ENCODE data around the gene NCOA3.

NCOA3 gene

DNA sequence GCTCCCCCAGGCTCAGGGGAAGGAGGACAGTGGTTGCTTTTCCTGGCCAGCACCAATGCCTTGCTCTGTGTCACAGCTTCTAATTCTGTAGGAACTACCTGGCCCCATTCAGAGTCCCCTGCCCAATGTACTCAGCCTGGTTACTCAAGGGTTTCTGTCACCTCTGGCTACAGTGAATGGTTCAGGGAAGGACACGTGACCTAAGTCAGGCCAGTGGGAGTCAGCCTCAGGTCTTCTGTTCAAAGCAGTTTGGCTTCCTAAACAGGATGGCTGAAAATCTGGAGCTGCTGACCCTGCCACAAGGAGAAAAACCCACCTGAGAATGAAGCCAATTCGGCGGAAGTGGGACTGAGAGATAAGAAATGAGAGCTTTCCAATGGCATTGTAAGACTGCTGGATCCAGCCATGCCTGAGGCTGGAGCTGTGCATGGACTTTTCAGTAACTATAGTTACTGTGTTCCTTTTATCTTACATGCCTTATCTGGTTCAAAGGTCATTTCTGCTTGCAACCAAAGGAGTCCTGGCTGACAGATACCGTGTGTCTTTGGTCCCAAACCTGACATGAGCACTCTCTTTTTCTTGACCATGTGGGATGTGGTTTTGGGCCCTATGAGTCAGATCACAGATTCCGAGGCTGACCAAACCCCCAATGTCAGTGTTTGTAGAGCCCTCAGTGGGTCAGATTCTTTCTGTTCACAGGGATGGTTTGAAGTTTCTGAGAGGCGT, 179.3 kb downstream of the NCOA3 start:
- no peak overlapping the region for H3K4me2 ChIP-seq
- H4K20me1 ChIP-seq (ENCODE audit: insufficient read depth) = no peaks in the 10 kb centered on the region
- no peak overlapping the region for H3K27ac ChIP-seq
- H3K27me3 ChIP-seq (ENCODE audit: insufficient read depth, low read depth) = peaks cover 74% of the 10 kb centered on the region
- TF ChIP-seq, protein P1, sequence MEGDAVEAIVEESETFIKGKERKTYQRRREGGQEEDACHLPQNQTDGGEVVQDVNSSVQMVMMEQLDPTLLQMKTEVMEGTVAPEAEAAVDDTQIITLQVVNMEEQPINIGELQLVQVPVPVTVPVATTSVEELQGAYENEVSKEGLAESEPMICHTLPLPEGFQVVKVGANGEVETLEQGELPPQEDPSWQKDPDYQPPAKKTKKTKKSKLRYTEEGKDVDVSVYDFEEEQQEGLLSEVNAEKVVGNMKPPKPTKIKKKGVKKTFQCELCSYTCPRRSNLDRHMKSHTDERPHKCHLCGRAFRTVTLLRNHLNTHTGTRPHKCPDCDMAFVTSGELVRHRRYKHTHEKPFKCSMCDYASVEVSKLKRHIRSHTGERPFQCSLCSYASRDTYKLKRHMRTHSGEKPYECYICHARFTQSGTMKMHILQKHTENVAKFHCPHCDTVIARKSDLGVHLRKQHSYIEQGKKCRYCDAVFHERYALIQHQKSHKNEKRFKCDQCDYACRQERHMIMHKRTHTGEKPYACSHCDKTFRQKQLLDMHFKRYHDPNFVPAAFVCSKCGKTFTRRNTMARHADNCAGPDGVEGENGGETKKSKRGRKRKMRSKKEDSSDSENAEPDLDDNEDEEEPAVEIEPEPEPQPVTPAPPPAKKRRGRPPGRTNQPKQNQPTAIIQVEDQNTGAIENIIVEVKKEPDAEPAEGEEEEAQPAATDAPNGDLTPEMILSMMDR (conservative IDR thresholded peaks at IDR 0.05; ENCODE audit: low read depth, low read length) = no peak
- H3K4me1 ChIP-seq (ENCODE audit: low read depth, poor library complexity, severe bottlenecking) = no peaks in the 10 kb centered on the region
- no peak overlapping the region for H3K4me3 ChIP-seq (IDR thresholded peaks at IDR 0.05; ENCODE audit: insufficient read depth, low read depth, low read length)
- no peaks in the 10 kb centered on the region for H3K36me3 ChIP-seq (ENCODE audit: insufficient read depth)
- H2AFZ ChIP-seq (ENCODE audit: low read depth) = no peak overlapping the region
- no peak overlapping the region for H3K9ac ChIP-seq
- no peaks in the 10 kb centered on the region for H3K79me2 ChIP-seq (ENCODE audit: insufficient read depth, low read depth)

DNA sequence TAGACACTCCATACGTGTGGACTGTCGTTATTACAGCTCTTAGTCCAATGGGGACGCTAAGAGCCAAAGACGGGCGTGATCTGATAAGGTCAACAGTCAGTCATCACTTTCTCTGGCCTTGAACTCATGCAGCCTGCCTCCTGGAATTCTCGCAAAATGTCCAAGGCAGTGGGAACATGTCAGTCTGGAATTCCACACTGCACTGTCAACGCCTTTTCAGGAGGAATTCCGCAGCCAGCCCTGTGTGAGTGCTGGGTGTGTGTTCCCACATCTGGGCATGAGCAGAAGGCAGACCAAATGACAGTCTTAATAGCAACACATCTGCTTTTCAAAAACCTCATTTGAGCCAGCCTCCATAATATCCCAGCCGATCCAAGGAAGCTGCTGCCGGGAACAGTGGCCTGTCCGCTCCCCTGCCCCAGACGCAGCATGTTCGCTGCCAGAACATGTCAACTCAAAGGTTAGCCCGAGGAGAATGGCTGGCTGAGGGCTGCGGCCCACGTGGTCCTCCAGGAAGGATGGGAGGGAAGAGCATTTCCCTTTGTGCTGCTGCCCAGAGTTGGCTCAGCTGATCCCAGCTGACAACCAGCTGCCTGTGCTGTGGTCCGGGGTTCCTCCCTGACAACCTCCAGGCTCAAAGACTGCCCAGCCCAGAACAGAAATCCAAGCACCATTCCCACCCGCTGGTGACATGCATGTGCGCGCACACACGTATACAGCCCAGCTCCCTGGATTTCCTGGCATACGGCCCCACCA, 180.5 kb downstream of the NCOA3 start:
- Histone ChIP-seq H4K20me1 (ENCODE audit: insufficient read depth) (no peaks in the 10 kb centered on the region), H3K4me1 (ENCODE audit: low read depth, poor library complexity, severe bottlenecking) (no peaks in the 10 kb centered on the region), H3K27ac (no peak overlapping the region), H3K79me2 (ENCODE audit: insufficient read depth, low read depth) (no peaks in the 10 kb centered on the region), H3K9ac (no peak overlapping the region), H3K36me3 (ENCODE audit: insufficient read depth) (no peaks in the 10 kb centered on the region), H2AFZ (ENCODE audit: low read depth) (no peak overlapping the region), H3K27me3 (ENCODE audit: insufficient read depth, low read depth) (peaks cover 74% of the 10 kb centered on the region), H3K4me2 (no peak overlapping the region), H3K4me3 (IDR thresholded peaks at IDR 0.05; ENCODE audit: insufficient read depth, low read depth, low read length) (no peak overlapping the region)
- TF ChIP-seq, protein P1 (conservative IDR thresholded peaks at IDR 0.05; ENCODE audit: low read depth, low read length) = no peak

DNA sequence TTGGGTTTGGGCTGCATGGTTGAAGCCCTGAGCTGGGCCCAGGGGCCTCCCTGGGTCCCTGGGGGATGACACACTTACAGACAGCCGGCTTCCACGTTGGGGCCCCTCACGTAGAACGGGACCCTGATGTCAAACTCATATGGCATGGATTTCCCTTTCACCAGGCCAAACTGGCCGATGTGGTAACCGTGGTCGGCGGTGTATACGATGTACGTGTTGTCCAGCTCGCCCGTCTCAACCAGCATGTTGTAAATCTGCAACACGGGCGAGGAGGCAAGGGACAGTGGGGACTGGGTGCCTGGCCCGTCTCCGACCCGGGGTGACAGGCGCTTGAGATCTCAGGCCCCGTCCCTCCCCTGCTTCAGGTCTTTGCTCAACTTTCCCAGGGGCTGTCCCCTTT, 181.2 kb downstream of the NCOA3 start:
- Histone ChIP-seq H4K20me1 (ENCODE audit: insufficient read depth) (no peaks in the 10 kb centered on the region), H3K4me1 (ENCODE audit: low read depth, poor library complexity, severe bottlenecking) (no peaks in the 10 kb centered on the region), H3K4me3 (IDR thresholded peaks at IDR 0.05; ENCODE audit: insufficient read depth, low read depth, low read length) (no peak overlapping the region), H3K9ac (no peak overlapping the region), H3K4me2 (no peak overlapping the region), H3K36me3 (ENCODE audit: insufficient read depth) (no peaks in the 10 kb centered on the region), H3K27ac (no peak overlapping the region), H3K79me2 (ENCODE audit: insufficient read depth, low read depth) (no peaks in the 10 kb centered on the region), H2AFZ (ENCODE audit: low read depth) (no peak overlapping the region), H3K27me3 (ENCODE audit: insufficient read depth, low read depth) (peaks cover 79% of the 10 kb centered on the region)
- TF ChIP-seq, protein P1 (conservative IDR thresholded peaks at IDR 0.05; ENCODE audit: low read depth, low read length) = no peak

DNA sequence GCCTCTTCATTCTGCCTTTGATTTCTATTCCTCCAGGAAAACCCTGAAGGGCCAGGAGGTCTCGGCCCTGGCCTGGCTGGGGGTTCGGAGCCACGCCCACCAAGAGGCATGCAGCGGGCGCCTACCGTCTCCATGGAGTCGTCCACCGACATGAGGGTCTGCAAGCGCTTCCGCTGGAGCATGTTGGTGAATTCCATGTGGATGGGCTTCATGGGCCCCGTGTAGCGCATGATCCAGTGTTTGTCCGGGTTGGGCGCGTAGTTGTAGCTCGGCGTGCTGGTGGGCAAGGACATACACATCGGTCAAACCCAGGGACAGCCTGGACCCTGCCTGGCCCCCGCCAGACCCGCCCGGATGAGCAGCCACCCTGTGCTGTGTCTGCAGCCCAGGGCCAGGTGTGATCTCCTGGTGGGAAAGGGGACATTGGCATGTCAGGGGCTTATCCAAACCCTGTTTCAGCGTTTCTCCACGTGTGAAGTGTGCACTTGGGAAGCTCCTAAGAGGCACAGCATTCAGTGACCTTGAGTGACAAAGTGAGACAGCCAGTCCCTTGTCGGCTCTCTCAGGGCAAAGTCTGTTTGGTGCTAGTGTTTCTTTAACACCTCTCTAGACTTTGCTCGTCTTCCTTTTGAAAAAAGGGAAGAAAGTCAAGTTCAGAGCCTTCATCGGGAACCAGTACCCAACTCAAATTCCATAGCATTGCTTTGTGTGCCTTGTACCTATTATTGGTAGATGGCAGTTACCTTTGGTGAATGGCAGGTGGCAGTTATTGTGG, 182.8 kb downstream of the NCOA3 start:
- TF ChIP-seq, protein P1 (conservative IDR thresholded peaks at IDR 0.05; ENCODE audit: low read depth, low read length) = no peak
- peaks cover 78% of the 10 kb centered on the region for H3K27me3 ChIP-seq (ENCODE audit: insufficient read depth, low read depth)
- H3K4me2 ChIP-seq = no peak overlapping the region
- H3K79me2 ChIP-seq (ENCODE audit: insufficient read depth, low read depth) = no peaks in the 10 kb centered on the region
- no peak overlapping the region for H3K4me3 ChIP-seq (IDR thresholded peaks at IDR 0.05; ENCODE audit: insufficient read depth, low read depth, low read length)
- no peak overlapping the region for H3K9ac ChIP-seq
- H3K4me1 ChIP-seq (ENCODE audit: low read depth, poor library complexity, severe bottlenecking) = no peaks in the 10 kb centered on the region
- H3K36me3 ChIP-seq (ENCODE audit: insufficient read depth) = no peaks in the 10 kb centered on the region
- H2AFZ ChIP-seq (ENCODE audit: low read depth) = no peak overlapping the region
- no peaks in the 10 kb centered on the region for H4K20me1 ChIP-seq (ENCODE audit: insufficient read depth)
- no peak overlapping the region for H3K27ac ChIP-seq
